Caco-2 (cell line): Measurements from ENCODE around the gene RTF2. TPM values are rescaled to one million over a fixed set of nuclear protein-coding genes. Genes with fewer than 3 reads are reported as not detected.

Source experiments
- BruUV-seq: library from RNA; stranded (reverse); fragments of 400-500 nt; replicated peaks from 2 replicates; lab custom pipeline; 2021; lab: Mats Ljungman, UMichigan
- CTCF ChIA-PET: fragments of 300-600 bp; sonication (Branson Sonifier 250); formaldehyde crosslinking; loops from one replicate; lab custom pipeline; 2022; ENCODE audit warnings: antibody characterized with exemption; lab: Charles Lee
- POLR2A ChIA-PET: fragments of 300-600 bp; sonication (Branson Sonifier 250); formaldehyde crosslinking; loops from one replicate; lab custom pipeline; 2022; ENCODE audit warnings: antibody characterized with exemption; lab: Charles Lee
- DNase-seq, 2 experiments: peaks; one replicate each; pipeline versions ENCODE4 v3.0.0 to v3.0.0-alpha.2; 2020 to 2022
- H3K27me3 ChIP-seq: replicated peaks from 2 replicates; pipeline ENCODE4 v1.6.0; 2011; ENCODE audit warnings: low read length; ENCODE audit not compliant: control insufficient read depth, insufficient read depth
- H3K36me3 ChIP-seq: 2 replicates; pipeline ENCODE4 v1.5.1; 2011; ENCODE audit warnings: low read length; ENCODE audit not compliant: control insufficient read depth, insufficient read depth
- H3K4me1 ChIP-seq: fragments of 250-450 bp; sonication (Bioruptor Pico); 2 replicates; pipeline ENCODE4 v1.5.1; 2020; ENCODE audit warnings: mild to moderate bottlenecking
- H3K4me3 ChIP-seq: 2 replicates; pipeline ENCODE4 v1.5.1; 2011; ENCODE audit warnings: low read depth, mild to moderate bottlenecking, control low read depth, low read length
- H3K9me3 ChIP-seq: fragments of 250-450 bp; sonication (Bioruptor Pico); 2 replicates; pipeline ENCODE4 v1.5.1; 2020; ENCODE audit warnings: mild to moderate bottlenecking, moderate library complexity
- H3K27ac Mint-ChIP-seq: one replicate; pipeline ENCODE4 v1.8.0; 2022; ENCODE audit warnings: mixed read lengths; ENCODE audit not compliant: unreplicated experiment
- H3K27me3 Mint-ChIP-seq: one replicate; pipeline ENCODE4 v1.8.0; 2022; ENCODE audit warnings: mixed read lengths; ENCODE audit not compliant: insufficient read depth, unreplicated experiment
- H3K36me3 Mint-ChIP-seq: one replicate; pipeline ENCODE4 v1.8.0; 2022; ENCODE audit warnings: mild to moderate bottlenecking, mixed read lengths; ENCODE audit not compliant: insufficient read depth, unreplicated experiment
- H3K4me1 Mint-ChIP-seq: one replicate; pipeline ENCODE4 v1.8.0; 2022; ENCODE audit warnings: low read depth, mixed read lengths; ENCODE audit not compliant: unreplicated experiment
- H3K4me3 Mint-ChIP-seq: one replicate; pipeline ENCODE4 v1.8.0; 2022; ENCODE audit warnings: mild to moderate bottlenecking, moderate library complexity, mixed read lengths; ENCODE audit not compliant: unreplicated experiment
- H3K9me3 Mint-ChIP-seq: one replicate; pipeline ENCODE4 v1.8.0; 2022; ENCODE audit warnings: mixed read lengths; ENCODE audit not compliant: unreplicated experiment
- intact Hi-C: fragments of 100-400 bp; cut with micrococcal nuclease; formaldehyde crosslinking; loops from one replicate; pipeline ENCODE4 v1.10.0; 2022; ENCODE audit not compliant: unreplicated experiment
- total RNA-seq: library from RNA; stranded (reverse); gene quantifications from 2 replicates; pipeline ENCODE4 v1.2.3, GENCODE V29; 2022
- TF ChIP-seq, protein P1 (sequence below), 2 experiments: fragments of 200-600 bp in 1 of 2; IDR thresholded peaks; 1 replicate in 1 of 2; 2 replicates in 1 of 2; pipeline versions ENCODE4 v1.5.1 to v1.8.0; 2011 to 2022; ENCODE audit warnings: antibody characterized with exemption in 1 of 2, control low read depth in 1 of 2, inconsistent platforms in 1 of 2, low read depth in 1 of 2, low read length in 1 of 2, mild to moderate bottlenecking in 1 of 2, moderate library complexity in 1 of 2; ENCODE audit not compliant: insufficient read depth in 1 of 2, severe bottlenecking in 1 of 2, unreplicated experiment in 1 of 2

The RTF2 gene
- total RNA-seq, 1 experiment from 2014 or later: 157 TPM

DNA sequence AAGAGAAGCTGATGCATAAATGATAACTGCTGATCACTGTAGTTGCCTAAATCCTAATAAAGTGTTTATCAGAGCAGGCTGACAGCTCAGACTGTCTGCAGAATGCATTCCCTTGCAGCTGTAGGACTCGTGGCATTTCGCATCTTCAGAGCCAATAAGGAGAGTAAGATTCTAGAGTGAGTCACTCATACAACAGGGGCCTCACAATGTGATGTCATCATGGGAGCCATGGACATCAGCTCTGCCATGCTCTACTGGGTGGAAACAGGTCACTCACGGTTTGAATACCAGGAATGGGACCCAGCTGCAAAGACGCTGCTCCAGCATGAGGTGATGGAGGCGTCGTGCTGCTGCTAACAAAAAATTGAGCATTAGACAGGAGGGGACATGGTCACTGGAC, 72.0 kb downstream of the RTF2 start:
- no peaks in the 10 kb centered on the region for H3K9me3 Mint-ChIP-seq
- intact Hi-C loops: no loop called here
- ChIA-PET CTCF (interaction anchor here (1.0 kb wide), 1 partner anchor 10 kb away, joined by 6 read pairs; no protein-coding TSS in a partner anchor), POLR2A (no interaction called here)
- no peak overlapping the region for H3K4me3 ChIP-seq
- H3K4me1 Mint-ChIP-seq: no peaks in the 10 kb centered on the region
- DNase-seq: no peak
- BruUV-seq: no TSS peak
- no peaks in the 10 kb centered on the region for H3K27me3 ChIP-seq
- no peak overlapping the region for H3K27ac Mint-ChIP-seq
- H3K4me3 Mint-ChIP-seq: no peak overlapping the region
- no peaks in the 10 kb centered on the region for H3K36me3 ChIP-seq
- H3K36me3 Mint-ChIP-seq: no peaks in the 10 kb centered on the region
- no peaks in the 10 kb centered on the region for H3K4me1 ChIP-seq
- H3K9me3 ChIP-seq: no peaks in the 10 kb centered on the region
- H3K27me3 Mint-ChIP-seq: no peaks in the 10 kb centered on the region
- TF ChIP-seq, protein P1, sequence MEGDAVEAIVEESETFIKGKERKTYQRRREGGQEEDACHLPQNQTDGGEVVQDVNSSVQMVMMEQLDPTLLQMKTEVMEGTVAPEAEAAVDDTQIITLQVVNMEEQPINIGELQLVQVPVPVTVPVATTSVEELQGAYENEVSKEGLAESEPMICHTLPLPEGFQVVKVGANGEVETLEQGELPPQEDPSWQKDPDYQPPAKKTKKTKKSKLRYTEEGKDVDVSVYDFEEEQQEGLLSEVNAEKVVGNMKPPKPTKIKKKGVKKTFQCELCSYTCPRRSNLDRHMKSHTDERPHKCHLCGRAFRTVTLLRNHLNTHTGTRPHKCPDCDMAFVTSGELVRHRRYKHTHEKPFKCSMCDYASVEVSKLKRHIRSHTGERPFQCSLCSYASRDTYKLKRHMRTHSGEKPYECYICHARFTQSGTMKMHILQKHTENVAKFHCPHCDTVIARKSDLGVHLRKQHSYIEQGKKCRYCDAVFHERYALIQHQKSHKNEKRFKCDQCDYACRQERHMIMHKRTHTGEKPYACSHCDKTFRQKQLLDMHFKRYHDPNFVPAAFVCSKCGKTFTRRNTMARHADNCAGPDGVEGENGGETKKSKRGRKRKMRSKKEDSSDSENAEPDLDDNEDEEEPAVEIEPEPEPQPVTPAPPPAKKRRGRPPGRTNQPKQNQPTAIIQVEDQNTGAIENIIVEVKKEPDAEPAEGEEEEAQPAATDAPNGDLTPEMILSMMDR (IDR thresholded peaks at IDR 0.05; ENCODE audit: insufficient read depth in 1 of 2, low read depth in 1 of 2, low read length in 1 of 2, severe bottlenecking in 1 of 2, unreplicated experiment in 1 of 2): no peak

DNA sequence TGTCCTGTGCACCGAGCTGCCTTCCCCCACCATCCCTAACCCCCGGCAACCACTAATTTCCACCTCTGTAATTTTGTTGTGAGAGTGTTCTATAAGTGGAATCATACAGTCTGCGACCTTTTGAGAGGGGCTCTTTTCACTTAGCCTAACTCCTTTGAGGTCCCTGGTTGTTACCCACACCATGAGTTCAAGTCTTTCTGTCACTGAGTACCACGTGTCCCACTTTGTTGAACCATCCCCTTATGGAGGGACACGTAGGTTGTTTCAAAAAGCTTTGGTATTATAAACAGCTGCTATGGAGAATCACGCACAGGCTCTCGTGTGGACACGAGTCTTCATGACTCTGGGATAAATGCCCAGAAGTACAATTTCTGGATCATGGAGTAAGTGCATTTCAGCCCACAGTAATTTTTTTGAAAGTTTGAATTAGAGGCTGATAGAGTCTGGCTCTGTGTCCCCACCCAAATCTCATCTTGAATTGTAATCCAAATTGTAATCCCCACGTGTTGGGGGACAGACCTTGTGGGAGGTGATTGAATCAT, 74.1 kb downstream of the RTF2 start:
- Mint-ChIP-seq H3K36me3 (no peaks in the 10 kb centered on the region), H3K4me1 (no peaks in the 10 kb centered on the region), H3K27me3 (no peaks in the 10 kb centered on the region), H3K27ac (no peak overlapping the region), H3K4me3 (no peak overlapping the region), H3K9me3 (no peaks in the 10 kb centered on the region)
- TF ChIP-seq, protein P1 (IDR thresholded peaks at IDR 0.05; ENCODE audit: insufficient read depth in 1 of 2, low read depth in 1 of 2, low read length in 1 of 2, severe bottlenecking in 1 of 2, unreplicated experiment in 1 of 2): no peak
- ChIA-PET CTCF (no interaction called here), POLR2A (no interaction called here)
- Histone ChIP-seq H3K27me3 (no peaks in the 10 kb centered on the region), H3K9me3 (no peaks in the 10 kb centered on the region), H3K36me3 (no peaks in the 10 kb centered on the region), H3K4me3 (no peak overlapping the region), H3K4me1 (no peaks in the 10 kb centered on the region)
- DNase-seq: no peak
- no TSS peak for BruUV-seq
- intact Hi-C loops: no loop called here

DNA sequence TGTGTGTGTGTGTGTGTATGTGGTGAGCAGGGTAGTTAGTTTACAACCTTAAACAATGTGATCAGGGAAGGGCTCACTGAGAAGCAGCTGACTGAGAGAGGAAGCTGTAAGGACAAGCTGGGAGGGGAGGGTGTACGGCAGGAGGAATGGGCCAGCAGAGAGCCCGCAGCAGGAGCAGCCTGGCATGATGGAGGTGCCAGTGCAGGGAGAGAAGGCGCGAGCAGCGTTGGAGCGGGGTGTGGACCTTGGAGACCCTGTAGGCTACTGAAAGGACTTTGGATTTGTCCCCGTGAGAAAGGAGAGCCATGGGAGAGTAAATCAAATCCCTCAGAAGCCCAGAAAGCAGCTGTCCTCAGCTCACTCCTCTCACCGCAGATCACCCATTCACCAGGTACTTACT, 83.1 kb downstream of the RTF2 start:
- Mint-ChIP-seq H3K27me3 (peaks cover 3% of the 10 kb centered on the region), H3K9me3 (peaks cover 14% of the 10 kb centered on the region), H3K4me1 (peaks cover 21% of the 10 kb centered on the region), H3K36me3 (no peaks in the 10 kb centered on the region), H3K27ac (peak overlapping the region; percentile 3), H3K4me3 (no peak overlapping the region)
- Histone ChIP-seq H3K36me3 (no peaks in the 10 kb centered on the region), H3K4me1 (peaks cover 20% of the 10 kb centered on the region), H3K9me3 (no peaks in the 10 kb centered on the region), H3K27me3 (no peaks in the 10 kb centered on the region), H3K4me3 (no peak overlapping the region)
- TF ChIP-seq, protein P1 (IDR thresholded peaks at IDR 0.05; ENCODE audit: insufficient read depth in 1 of 2, low read depth in 1 of 2, low read length in 1 of 2, severe bottlenecking in 1 of 2, unreplicated experiment in 1 of 2): no peak
- intact Hi-C loops: loop anchor here (2.0 to 10.0 kb wide), 2 partner anchors 55 to 283 kb away; no protein-coding TSS in a partner anchor
- no TSS peak for BruUV-seq
- no peak for DNase-seq
- POLR2A ChIA-PET: no interaction called here
- CTCF ChIA-PET: interaction anchor here (0.9 to 3.0 kb wide), 9 partner anchors 15 to 510 kb away, joined by 3 to 62 read pairs (median 8); no protein-coding TSS in a partner anchor
